HG03565 (cell line): ENCODE results near the gene INO80C.
A peak's percentile ranks its signal among the peaks of the same experiment; 100 is the strongest.
"Not testable (repeated sequence)": the region's sequence is repeated elsewhere in the genome, so short reads cannot be mapped to it uniquely, and the experiment has no call there.

Source experiments
- ATAC-seq: cut with Tn5 transposase; IDR thresholded peaks from one replicate; pipeline ENCODE4 v1.9.1; 2021; ENCODE audit warnings: mild to moderate bottlenecking, moderate library complexity; ENCODE audit not compliant: unreplicated experiment

Gene INO80C

GRCh38 chr18:35489913-35490490 is 7.8 kb downstream of the INO80C start:
- ATAC-seq = no peak

- not testable (repeated sequence) for ATAC-seq
Observed at GRCh38 chr18:35489281-35489680, 8.5 kb downstream of the INO80C start.

DNA sequence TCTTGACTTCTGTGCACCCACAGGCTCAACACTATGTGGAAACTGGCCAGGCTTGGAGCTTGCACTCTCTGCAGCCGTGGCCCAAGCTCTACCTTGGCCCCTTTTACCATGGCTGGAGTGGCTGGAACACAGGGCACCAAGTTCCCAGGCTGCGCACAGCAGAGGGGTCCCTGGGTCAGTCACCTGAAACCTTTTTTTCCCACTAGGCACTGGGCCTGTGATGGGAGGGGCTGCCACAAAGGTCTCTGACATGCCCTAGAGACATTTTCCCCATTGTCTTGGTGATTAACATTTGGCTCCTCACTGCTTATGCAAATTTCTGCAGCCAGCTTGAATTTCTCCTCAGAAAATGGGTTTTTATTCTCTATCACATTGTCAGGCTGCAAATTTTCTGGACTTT is 9.4 kb downstream of the INO80C start:
- not testable (repeated sequence) for ATAC-seq

GRCh38 chr18:35487525-35487924 is 10.2 kb downstream of the INO80C start:
- ATAC-seq = not testable (repeated sequence)

DNA sequence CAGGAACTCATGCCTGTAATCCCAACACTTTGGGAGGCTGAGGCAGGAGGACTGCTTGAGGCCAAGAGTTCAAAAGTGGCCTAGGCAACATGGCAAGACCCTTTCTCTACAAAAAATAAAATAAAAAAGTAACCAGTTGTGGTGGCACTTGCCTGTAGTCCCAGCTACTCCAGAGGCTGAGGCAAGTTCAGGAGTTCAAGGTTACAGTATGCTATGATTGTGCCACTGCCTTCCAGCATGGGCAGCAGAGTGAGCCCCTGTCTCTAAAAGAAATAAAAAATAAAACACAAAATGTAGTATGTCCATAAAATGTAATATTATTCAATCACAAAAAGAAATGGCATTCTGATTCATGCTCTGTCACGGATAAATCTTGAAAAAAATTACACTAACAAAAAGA is 11.9 kb downstream of the INO80C start:
- no peak for ATAC-seq

GRCh38 chr18:35484034-35484433 is 13.7 kb downstream of the INO80C start:
- peak; percentile 81 for ATAC-seq

DNA sequence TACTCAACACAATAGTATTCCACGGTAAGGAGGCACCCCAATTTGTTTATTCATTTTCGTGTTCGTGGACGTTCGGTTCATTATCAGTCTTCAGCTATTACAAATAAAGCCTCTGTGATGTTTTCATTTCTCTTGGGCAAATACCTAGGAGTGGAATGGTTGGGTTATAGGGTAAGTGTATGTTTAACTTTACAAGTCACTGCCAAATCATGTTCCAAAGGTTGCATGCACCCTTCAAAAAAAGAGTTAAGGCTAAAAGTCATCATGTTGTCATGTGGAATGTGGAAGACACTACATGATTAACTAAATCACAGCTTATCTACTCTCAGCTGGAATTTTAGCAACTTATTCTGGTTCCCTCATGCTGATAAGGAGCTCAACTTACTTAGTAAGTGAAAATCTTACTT is 15.8 kb downstream of the INO80C start:
- ATAC-seq = no peak

DNA sequence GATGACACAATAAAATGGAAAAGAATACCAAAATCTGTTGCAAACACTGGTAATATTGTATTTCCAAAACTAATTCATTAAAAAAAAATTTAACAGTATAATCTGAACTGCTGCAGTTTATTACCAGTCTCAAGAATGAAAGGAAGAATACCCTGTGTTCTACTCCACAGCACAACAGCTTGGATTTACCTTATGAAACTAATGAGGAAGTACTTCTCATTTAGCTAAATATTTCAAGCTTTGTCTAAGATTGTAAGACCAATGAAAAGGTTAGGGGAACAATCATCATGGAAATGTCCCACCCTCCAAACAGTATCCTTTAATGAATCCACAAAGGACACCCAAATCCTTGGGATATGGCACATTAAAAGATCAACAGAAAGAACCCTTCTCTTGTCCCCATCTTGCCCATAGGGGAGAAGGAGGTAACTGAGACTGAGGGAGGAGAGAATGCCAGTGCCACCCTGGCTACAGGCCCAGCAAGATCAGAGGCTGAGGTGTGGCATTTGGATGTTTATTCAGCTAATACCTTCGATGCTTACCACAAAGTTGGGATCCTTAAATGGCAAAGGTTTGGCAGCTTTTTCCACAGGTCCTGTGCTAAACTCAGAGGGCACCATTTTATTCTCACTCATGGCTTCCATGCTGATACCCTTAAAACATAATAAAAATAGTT is 17.7 kb downstream of the INO80C start:
- no peak for ATAC-seq

- no peak for ATAC-seq
Observed at GRCh38 chr18:35478520-35479435, 19.0 kb downstream of the INO80C start.

DNA sequence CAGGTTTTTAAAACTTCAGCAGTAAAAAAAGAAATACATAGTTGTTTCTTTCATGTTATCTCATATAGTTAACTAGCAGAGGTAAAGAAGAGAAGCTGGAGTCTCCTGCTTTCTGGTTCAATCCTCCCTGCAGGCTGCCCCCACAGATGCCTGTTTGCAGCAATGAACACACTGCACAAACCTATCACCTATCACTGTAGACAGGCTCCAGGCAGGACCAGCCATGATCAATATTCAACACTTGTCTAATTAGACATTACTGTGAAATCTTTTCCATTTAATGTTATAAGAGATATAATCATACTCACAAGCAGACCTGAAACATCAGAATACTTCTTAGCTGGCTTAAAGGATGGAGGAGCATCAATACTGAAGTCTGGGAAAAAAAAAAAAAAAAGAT is 19.8 kb downstream of the INO80C start:
- no peak for ATAC-seq

DNA sequence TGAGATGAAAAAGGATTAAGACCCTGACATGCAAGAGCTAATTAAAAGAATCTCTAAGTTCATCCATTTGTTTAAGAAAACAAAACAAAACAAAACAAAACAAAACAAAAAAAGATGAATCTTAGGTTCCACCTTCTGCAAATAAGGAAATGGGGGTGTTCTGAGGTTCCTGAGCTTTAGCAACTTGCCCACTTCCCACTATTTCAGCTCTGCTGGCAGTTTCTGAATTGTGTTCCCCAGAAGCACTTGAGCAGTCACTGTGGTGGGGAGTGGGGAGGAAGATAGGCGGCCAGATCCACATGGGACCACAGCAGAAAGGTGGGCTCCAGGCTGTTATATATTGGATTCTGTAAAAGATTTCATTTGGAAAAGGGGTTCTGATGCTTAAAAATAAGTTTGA is 20.3 kb downstream of the INO80C start:
- no peak for ATAC-seq

- ATAC-seq = no peak
Observed at GRCh38 chr18:35474884-35475283, 22.9 kb downstream of the INO80C start.

DNA sequence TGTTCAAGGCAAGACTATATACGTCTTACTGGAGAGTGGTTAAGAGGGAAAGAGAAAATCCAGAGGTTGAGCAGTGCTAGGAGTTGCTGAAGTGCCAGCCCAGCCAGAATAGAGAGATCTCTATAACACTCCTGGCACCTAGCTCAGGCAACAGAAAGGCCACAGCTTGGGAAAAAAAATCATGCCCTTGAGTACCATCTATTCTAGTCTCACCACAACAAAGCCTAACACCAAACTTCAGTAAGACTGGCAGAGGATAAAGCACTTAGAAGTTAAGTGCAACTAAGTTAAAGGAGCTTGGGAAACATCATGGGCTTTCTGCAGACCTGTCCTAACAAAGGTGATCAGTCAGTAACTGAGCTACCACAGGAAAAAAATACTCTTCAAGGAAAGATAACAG is 24.2 kb downstream of the INO80C start:
- no peak for ATAC-seq

DNA sequence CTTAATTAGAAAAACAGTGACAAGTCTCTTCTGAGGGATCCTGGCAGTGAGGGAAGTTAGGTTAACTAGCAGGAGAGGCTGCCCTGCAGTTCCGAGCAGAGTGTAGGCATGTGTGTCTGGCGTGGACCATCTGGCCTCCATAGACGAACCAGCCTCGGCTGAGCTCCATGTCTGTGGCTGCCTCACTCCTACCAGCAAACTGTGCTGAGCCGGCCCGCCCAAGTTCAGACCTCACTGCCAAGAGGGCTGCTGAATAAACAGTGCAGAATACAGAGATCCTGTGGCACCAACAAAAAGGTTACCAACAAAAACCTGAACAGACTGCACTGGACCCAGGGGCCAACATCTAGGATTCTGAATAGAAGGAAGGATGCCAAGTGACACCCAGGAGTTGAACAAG is 27.3 kb downstream of the INO80C start:
- no peak for ATAC-seq

DNA sequence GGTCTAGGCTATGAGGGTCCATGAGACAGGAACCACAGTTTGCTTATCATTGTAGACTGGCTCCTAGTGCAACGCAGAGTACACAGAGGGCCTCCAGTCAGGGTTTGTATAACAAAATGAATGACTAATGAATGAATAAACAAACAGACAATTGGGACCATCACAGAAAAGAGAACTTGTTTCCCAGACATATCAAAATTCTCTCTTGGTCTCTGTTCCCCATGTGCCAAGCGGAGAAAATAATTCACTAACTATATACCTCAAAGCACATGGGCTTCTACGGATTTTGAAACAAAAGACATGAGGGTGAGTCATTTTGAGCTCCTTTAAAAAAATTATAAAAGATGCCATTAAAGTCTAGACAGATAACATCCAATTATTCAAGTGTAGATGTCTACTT is 28.0 kb downstream of the INO80C start:
- ATAC-seq = no peak

DNA sequence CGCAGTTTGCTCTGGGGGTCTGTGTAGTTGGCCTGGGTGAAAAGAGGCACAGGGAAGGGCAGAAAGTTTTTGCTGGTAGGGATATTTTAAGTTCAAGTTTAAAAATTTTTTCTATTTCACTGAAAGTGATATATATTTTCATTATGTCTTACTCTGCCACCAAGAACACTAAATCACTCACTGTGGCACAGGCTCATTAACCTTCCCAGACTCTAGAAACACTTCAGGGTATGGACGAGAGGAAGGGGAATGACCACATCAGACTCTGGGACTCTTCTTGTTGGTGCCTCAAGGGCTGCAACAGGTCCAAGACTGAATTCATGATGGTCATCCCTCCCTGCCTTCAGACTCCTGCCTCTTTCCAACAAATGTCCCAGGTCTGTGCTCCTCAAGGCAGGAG is 29.0 kb downstream of the INO80C start:
- no peak for ATAC-seq

GRCh38 chr18:35467624-35468016 is 30.1 kb downstream of the INO80C start:
- ATAC-seq = peak; percentile 45

DNA sequence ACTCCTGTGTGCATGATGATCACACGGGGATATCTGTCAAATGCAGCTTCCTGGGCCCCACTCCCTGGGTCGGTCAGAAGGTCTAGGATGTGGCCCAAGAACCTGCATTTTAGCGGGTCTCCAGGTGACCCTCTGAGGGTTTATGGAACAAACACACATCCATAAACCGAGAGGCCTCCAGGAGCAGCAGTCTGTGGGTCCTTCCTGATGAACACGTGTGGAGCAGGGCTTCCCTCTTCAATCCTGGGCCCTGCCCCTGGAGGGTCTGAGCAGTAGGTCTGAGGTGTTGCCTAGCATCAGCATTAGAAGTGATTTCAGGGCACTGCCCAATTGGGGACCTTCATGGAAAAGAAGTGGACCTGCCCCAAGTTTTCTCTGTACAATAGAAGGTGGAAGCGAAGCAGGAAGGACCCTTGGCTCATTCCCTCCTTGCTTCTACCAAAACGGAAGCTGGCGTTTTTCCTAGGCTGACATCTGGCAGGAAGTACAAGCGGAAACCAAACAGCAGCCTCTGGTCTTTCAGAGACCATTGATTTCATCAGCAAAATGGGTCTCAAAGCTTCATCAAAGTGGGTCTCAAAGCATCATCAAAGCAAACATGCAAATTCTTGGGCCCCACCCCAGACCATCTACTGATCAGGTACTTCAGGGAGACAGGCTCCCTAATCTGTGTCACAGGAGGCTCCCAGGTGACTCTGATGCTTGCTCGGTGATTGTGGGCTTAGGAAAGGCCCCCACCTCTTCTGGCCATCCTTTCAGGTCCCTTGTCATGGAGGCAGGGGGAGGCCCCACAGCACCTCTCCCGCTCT is 30.7 kb downstream of the INO80C start:
- no peak for ATAC-seq

DNA sequence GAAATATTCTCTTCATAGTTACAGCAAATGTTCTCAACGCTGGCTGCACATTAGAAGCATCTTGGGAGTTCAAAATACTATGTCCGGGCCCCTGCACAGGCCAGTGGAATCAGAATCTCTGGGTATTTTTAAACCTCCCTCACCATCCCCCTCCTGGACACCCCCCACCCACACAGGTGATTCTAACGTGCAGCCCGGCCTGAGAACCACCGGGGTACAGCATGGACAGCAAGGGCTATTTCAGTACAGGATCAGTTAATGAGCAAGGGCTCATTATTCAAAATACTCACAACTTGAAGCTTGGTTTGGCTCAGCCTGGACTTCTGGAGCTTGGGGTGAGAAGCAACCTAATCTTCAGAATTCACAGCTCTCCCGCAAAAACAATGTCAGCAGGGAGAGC is 31.4 kb downstream of the INO80C start:
- no peak for ATAC-seq

- ATAC-seq = no peak
Observed at GRCh38 chr18:35465329-35465728, 32.4 kb downstream of the INO80C start.

DNA sequence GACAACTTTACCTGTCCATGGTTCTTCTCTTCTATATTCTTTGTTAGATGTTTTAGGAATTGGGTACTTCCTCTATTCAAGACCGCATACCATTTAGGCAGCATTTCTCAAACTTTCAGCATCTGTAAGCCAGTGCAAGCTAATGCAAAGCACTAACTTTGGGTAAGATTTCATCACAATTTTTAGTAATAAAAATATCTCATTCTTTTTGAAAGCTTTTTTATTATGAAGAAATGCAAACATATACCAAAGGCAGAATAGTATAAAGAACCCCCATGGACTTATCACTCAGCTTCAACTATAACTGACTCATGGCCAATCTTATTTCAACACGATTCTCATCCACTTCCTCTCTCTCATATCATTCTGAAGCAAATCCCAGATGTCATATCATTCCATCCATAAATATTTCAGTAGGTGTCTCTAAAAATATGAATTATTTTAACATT is 32.9 kb downstream of the INO80C start:
- ATAC-seq = no peak
